K562 (cell line): Measurements from ENCODE around the gene HAPSTR1. TPM values are rescaled to one million over a fixed set of nuclear protein-coding genes. Genes with fewer than 3 reads are reported as not detected.

Experiments used
- ATAC-seq: fragments of 200-7000 bp; cut with Tn5 transposase; 3 replicates; pipeline ENCODE4 v1.9.1; 2020; ENCODE audit warnings: moderate library complexity
- BruUV-seq: library from RNA; stranded (reverse); fragments of 400-500 nt; replicated peaks from 2 replicates; lab custom pipeline; 2021; lab: Mats Ljungman, UMichigan
- CTCF ChIA-PET: fragments of 300-600 bp; formaldehyde crosslinking; extraction: SDS; loops from one replicate; lab custom pipeline; 2021; ENCODE audit warnings: low intra/inter-chr PET ratio; lab: Yijun Ruan, JAX
- POLR2A ChIA-PET: fragments of 300-600, 350-650 bp; sonication (Branson Sonifier 250); formaldehyde crosslinking; extraction: SDS; loops from one replicate; lab custom pipeline; 2021; ENCODE audit warnings: antibody characterized with exemption, inconsistent platforms; lab: Yijun Ruan, JAX
- DNase-seq, 4 experiments: peaks; one replicate each; pipeline versions ENCODE4 v3.0.0 to v3.0.0-alpha.2; 2011 to 2018; ENCODE audit warnings: low spot score in 3 of 4, mixed read lengths in 3 of 4; ENCODE audit errors: extremely low read depth in 1 of 4
- FAIRE-seq: peaks from 2 replicates; lab custom pipeline; 2011; peaks lifted over from hg19 to GRCh38; lab: Jason Lieb, UNC
- H2AFZ ChIP-seq: 2 replicates; pipeline ENCODE4 v1.6.0; 2011; ENCODE audit warnings: low read depth, low read length, control low read depth, inconsistent platforms
- H3K27ac ChIP-seq: fragments of 200-600 bp; 3 replicates; pipeline ENCODE4 v1.8.0; 2011; ENCODE audit warnings: low read depth, mild to moderate bottlenecking, control low read depth, inconsistent platforms, low read length, moderate library complexity, mixed read lengths; ENCODE audit errors: extremely low read depth
- H3K27me3 ChIP-seq, 2 experiments: fragments of 300-600 bp in 1 of 2; 2 replicates in 1 of 2; 3 replicates in 1 of 2; pipeline versions ENCODE4 v1.6.0 to v1.8.0; 2011; ENCODE audit warnings: inconsistent platforms in 2 of 2, low read length in 2 of 2, mild to moderate bottlenecking in 1 of 2, mixed read lengths in 1 of 2, moderate library complexity in 1 of 2; ENCODE audit not compliant: control insufficient read depth in 2 of 2, insufficient read depth in 2 of 2
- H3K36me3 ChIP-seq: fragments of 300-600 bp; 3 replicates; pipeline ENCODE4 v1.8.0; 2011; ENCODE audit warnings: mild to moderate bottlenecking, low read length, inconsistent platforms; ENCODE audit not compliant: control insufficient read depth, insufficient read depth
- H3K4me1 ChIP-seq, 2 experiments: fragments of 200-600 bp in 1 of 2; replicated peaks in 1 of 2; 2 replicates in 1 of 2; 3 replicates in 1 of 2; pipeline versions ENCODE4 v1.5.1 to v1.8.0; 2011; ENCODE audit warnings: inconsistent platforms in 2 of 2, low read length in 2 of 2, mild to moderate bottlenecking in 1 of 2, mixed read lengths in 1 of 2, moderate library complexity in 1 of 2; ENCODE audit not compliant: control insufficient read depth in 2 of 2, insufficient read depth in 2 of 2
- H3K4me2 ChIP-seq: 2 replicates; pipeline ENCODE4 v1.6.1; 2011; ENCODE audit warnings: low read length, control low read depth, inconsistent platforms, mixed read lengths; ENCODE audit not compliant: insufficient read depth
- H3K4me3 ChIP-seq: fragments of 200-600 bp; sonication (generic), shearing (Covaris generic); 2 replicates; pipeline ENCODE4 v1.5.1; 2016; ENCODE audit warnings: control low read depth, inconsistent platforms
- H3K79me2 ChIP-seq: fragments of 200-600 bp; 3 replicates; pipeline ENCODE4 v1.8.0; 2011; ENCODE audit warnings: low read length, inconsistent platforms; ENCODE audit not compliant: control insufficient read depth, insufficient read depth
- H3K9ac ChIP-seq, 2 experiments: 2 replicates each; pipeline versions ENCODE4 v1.6.0 to v1.6.1; 2011; ENCODE audit warnings: low read depth in 2 of 2, low read length in 2 of 2, control low read depth in 1 of 2, inconsistent platforms in 1 of 2, mild to moderate bottlenecking in 1 of 2, mixed read lengths in 1 of 2; ENCODE audit not compliant: insufficient read depth in 1 of 2
- H3K9me1 ChIP-seq: one replicate; pipeline ENCODE4 v1.6.0; 2011; ENCODE audit warnings: inconsistent platforms, mild to moderate bottlenecking, low read length, moderate library complexity; ENCODE audit not compliant: control insufficient read depth, insufficient read depth
- H3K9me3 ChIP-seq: replicated peaks from 2 replicates; pipeline ENCODE4 v1.5.1; 2011; ENCODE audit warnings: low read depth, low read length, inconsistent platforms; ENCODE audit not compliant: control insufficient read depth, insufficient read depth
- H4K20me1 ChIP-seq: replicated peaks from 2 replicates; pipeline ENCODE4 v1.6.1; 2011; ENCODE audit warnings: low read length, inconsistent platforms, mixed read lengths; ENCODE audit not compliant: control insufficient read depth, insufficient read depth
- CC2D1A ChIP-seq: fragments of 450-650 bp; IDR thresholded peaks from 2 replicates; pipeline ENCODE4 v1.6.1; 2017; ENCODE audit warnings: mild to moderate bottlenecking
- DNMT1 ChIP-seq: fragments of 450-650 bp; IDR thresholded peaks from 2 replicates; pipeline ENCODE4 v1.6.1; 2016; ENCODE audit warnings: antibody characterized with exemption, mild to moderate bottlenecking
- DPF2 ChIP-seq: fragments of 450-650 bp; IDR thresholded peaks from 2 replicates; pipeline ENCODE4 v1.6.1; 2016
- ETS2 ChIP-seq: IDR thresholded peaks from 2 replicates; pipeline ENCODE4 v1.6.1; 2016; ENCODE audit warnings: borderline replicate concordance, missing genetic modification characterization, mild to moderate bottlenecking, moderate library complexity, missing compliant biosample characterization; ENCODE audit not compliant: poor library complexity, severe bottlenecking
- ETV5 ChIP-seq: sonication (generic); formaldehyde crosslinking; IDR thresholded peaks from 2 replicates; pipeline ENCODE4 v1.4.0; 2020; ENCODE audit warnings: low read depth, mild to moderate bottlenecking, missing genetic modification reagents
- FOXA1 ChIP-seq: fragments of 450-650 bp; IDR thresholded peaks from 2 replicates; pipeline ENCODE4 v1.6.1; 2016; ENCODE audit warnings: mild to moderate bottlenecking, borderline replicate concordance
- HCFC1 ChIP-seq: IDR thresholded peaks from 2 replicates; pipeline ENCODE4 v1.6.1; 2012; ENCODE audit warnings: low read depth, low read length, improper control_type of control experiment
- KAT7 ChIP-seq: sonication (generic); formaldehyde crosslinking; IDR thresholded peaks from 2 replicates; pipeline ENCODE4 v1.8.0; 2022; ENCODE audit warnings: missing genetic modification reagents, mild to moderate bottlenecking, borderline replicate concordance
- KLF16 ChIP-seq: IDR thresholded peaks from 2 replicates; pipeline ENCODE4 v1.6.1; 2016; ENCODE audit warnings: antibody characterized with exemption
- MYNN ChIP-seq, 2 experiments: sonication (generic); formaldehyde crosslinking in 1 of 2; IDR thresholded peaks; 2 replicates each; pipeline versions ENCODE4 v1.5.0 to v1.6.1; 2016 to 2020; ENCODE audit warnings: antibody characterized with exemption in 1 of 2, missing genetic modification reagents in 1 of 2
- OTX1 ChIP-seq: fragments of 450-650 bp; formaldehyde crosslinking; IDR thresholded peaks from 2 replicates; pipeline ENCODE4 v1.4.0; 2022; ENCODE audit warnings: mild to moderate bottlenecking
- SREBF1 ChIP-seq: fragments of 150-350 bp; IDR thresholded peaks from 2 replicates; pipeline ENCODE4 v1.6.1; 2014; ENCODE audit warnings: antibody characterized with exemption, low read depth, low read length, borderline replicate concordance
- SRF ChIP-seq, 2 experiments: fragments of 250-450, 450-650 bp in 1 of 2; sonication (Bioruptor Pico) in 1 of 2; sonication (generic) in 1 of 2; formaldehyde crosslinking; IDR thresholded peaks; 2 replicates each; pipeline versions ENCODE4 v1.5.0 to v1.5.1; 2020 to 2022; ENCODE audit warnings: mild to moderate bottlenecking in 1 of 2, missing genetic modification reagents in 1 of 2
- ZEB2 ChIP-seq: fragments of 450-650 bp; IDR thresholded peaks from 2 replicates; pipeline ENCODE4 v1.6.1; 2016
- ZKSCAN3 ChIP-seq: fragments of 250-450 bp; sonication (Bioruptor Pico); IDR thresholded peaks from 2 replicates; pipeline ENCODE4 v1.4.0; 2020
- ZNF431 ChIP-seq: sonication (generic); formaldehyde crosslinking; IDR thresholded peaks from 2 replicates; pipeline ENCODE4 v1.8.0; 2022; ENCODE audit warnings: mild to moderate bottlenecking, missing genetic modification reagents
- ZNF696 ChIP-seq: fragments of 250-450 bp; sonication (Bioruptor Pico); conservative IDR thresholded peaks from 2 replicates; pipeline ENCODE4 v1.4.0; 2020; ENCODE audit warnings: mild to moderate bottlenecking, moderate library complexity
- WGBS: fragments of 100-300 bp; shearing (Covaris generic); methylation state at CpG from one replicate; pipeline ENCODE4 v1.1.6; 2016; ENCODE audit warnings: low coverage, mixed read lengths; ENCODE audit not compliant: insufficient coverage; ENCODE audit errors: missing lambda C conversion rate; 5-methylcytosine and 5-hydroxymethylcytosine counted together
- in situ Hi-C: fragments of 300-500 bp; cut with MboI; formaldehyde crosslinking; loops from 4 replicates; pipeline ENCODE4 v1.15.0; 2018; ENCODE audit warnings: inconsistent platforms, mixed read lengths
- intact Hi-C: fragments of 100-400 bp; cut with micrococcal nuclease; formaldehyde crosslinking; loops from 2 replicates; pipeline ENCODE4 v1.14.2; 2022
- polyA plus RNA-seq, 8 experiments: library from polyadenylated mRNA; depleted of rRNA in 4 of 8; stranded (reverse) in 5 of 8; unstranded in 3 of 8; fragments of >200 nt; fragmentation: Nextera tagmentation in 2 of 8; fragmentation: Illumina TruSeq in 1 of 8; extraction: Ambion mirVana in 2 of 8; extraction: Trizol in 1 of 8; gene quantifications; 2 replicates each; pipeline versions ENCODE4 v1.2.1 to v1.2.3, GENCODE V29; 2011 to 2014; ENCODE audit warnings: inconsistent platforms in 1 of 8, missing spikeins in 1 of 8
- total RNA-seq, 7 experiments: library from RNA; depleted of rRNA in 6 of 7; stranded (reverse); fragments of >200 nt in 6 of 7; fragmentation: Illumina TruSeq in 2 of 7; extraction: Trizol in 2 of 7; gene quantifications; 2 replicates each; pipeline versions ENCODE4 v1.2.1 to v1.2.3, GENCODE V29; 2011 to 2021; ENCODE audit warnings: low replicate concordance in 1 of 7
- TF ChIP-seq, protein P1 (sequence below): IDR thresholded peaks from 2 replicates; pipeline ENCODE4 v1.6.1; 2011; ENCODE audit warnings: borderline replicate concordance, low read depth, mild to moderate bottlenecking, moderate library complexity, low read length; ENCODE audit not compliant: insufficient read depth, poor library complexity, severe bottlenecking

The HAPSTR1 gene
- total and polyA plus RNA-seq, 9 of the 15 experiments (the other 6 are each of a cell fraction or from before 2014, with no cell fraction given) = 10.8 to 67.9 (median 36.5) TPM

DNA sequence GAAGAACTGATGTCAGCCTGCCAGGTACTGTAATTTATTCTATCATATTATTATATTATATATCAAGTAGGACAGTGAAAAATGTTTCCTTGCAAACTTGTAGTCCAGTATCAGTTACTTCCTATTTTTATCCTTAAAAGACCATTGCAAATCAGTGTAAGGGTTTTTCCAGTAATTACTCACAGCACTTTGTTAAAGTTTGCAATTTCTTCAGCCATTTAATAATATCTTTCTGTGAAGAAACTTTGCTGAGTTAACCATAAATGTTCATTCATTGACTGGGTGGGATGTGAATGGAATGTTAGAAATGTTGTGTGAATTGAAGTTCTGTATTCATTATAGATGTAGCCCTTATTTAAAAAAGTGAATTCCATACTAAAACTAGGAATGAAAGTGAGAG is 26.7 kb downstream of the HAPSTR1 start:
- Histone ChIP-seq H3K9me3 (no peaks in the 10 kb centered on the region), H3K27me3 (no peaks in the 10 kb centered on the region), H3K9ac (no peak overlapping the region), H3K27ac (no peak overlapping the region), H3K4me1 (no peaks in the 10 kb centered on the region; a peak in 1 of 5 replicates), H3K36me3 (peaks cover 94% of the 10 kb centered on the region), H2AFZ (no peak overlapping the region), H4K20me1 (peaks cover 20% of the 10 kb centered on the region), H3K9me1 (no peaks in the 10 kb centered on the region), H3K4me3 (no peak overlapping the region), H3K79me2 (peaks cover 69% of the 10 kb centered on the region), H3K4me2 (no peak overlapping the region)
- no peak for TF ChIP-seq CC2D1A
- TF ChIP-seq ZNF431 (CRISPR knock-in tag) = no peak
- no peak for TF ChIP-seq DPF2
- TF ChIP-seq KAT7 (CRISPR knock-in tag) = no peak
- no peak for TF ChIP-seq MYNN (IDR thresholded peaks at IDR 0.05)
- TF ChIP-seq MYNN (CRISPR knock-in tag; IDR thresholded peaks at IDR 0.05) = no peak
- in situ Hi-C loops (no loop called here), intact Hi-C loops (no loop called here)
- POLR2A ChIA-PET = interaction anchor here (1.2 kb wide), 1 partner anchor 11 kb away, joined by 3 read pairs; no protein-coding TSS in a partner anchor
- BruUV-seq = no TSS peak
- ATAC-seq (no peak), DNase-seq (no peak), FAIRE-seq (no peak)
- CTCF ChIA-PET = no interaction called here

DNA sequence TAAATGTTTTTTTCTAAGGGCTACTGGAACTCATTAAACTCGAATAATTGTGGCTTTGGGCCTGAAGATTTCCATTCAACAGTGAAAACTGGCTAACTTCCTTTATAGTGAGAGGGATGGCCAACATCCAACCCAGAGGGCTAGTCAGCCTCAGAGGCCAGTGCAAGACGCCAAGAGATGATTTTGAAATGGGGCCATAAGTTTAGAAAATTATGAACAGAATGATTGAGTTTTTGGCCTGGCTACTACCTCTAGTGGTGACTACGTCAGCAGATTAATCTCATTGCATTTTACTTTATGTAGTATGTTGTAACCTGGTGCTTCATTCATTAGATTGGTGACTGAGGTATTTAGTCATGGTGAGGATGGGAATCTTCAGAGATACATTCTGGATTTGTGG is 28.4 kb downstream of the HAPSTR1 start:
- no TSS peak for BruUV-seq
- FAIRE-seq = peak; percentile 42
- Histone ChIP-seq H2AFZ (no peak overlapping the region), H3K9me1 (no peaks in the 10 kb centered on the region), H3K4me2 (no peak overlapping the region), H3K9ac (no peak overlapping the region), H3K36me3 (peaks cover 91% of the 10 kb centered on the region), H3K9me3 (no peaks in the 10 kb centered on the region), H4K20me1 (peaks cover 10% of the 10 kb centered on the region; the same call in 1 of the 2 replicates), H3K27me3 (no peaks in the 10 kb centered on the region), H3K4me1 (peaks cover 0 to 3% of the 10 kb centered on the region in 2 experiments; a peak in 2 of 5 replicates), H3K27ac (no peak overlapping the region), H3K79me2 (peaks cover 53% of the 10 kb centered on the region), H3K4me3 (no peak overlapping the region)
- ATAC-seq = no peak
- no peak for DNase-seq
- in situ Hi-C loops = no loop called here
- 88% methylated on average over 3 of the region's 3 CpGs for WGBS
- intact Hi-C loops = no loop called here
- ChIA-PET POLR2A (interaction anchor here (1.3 kb wide), 1 partner anchor 8 kb away, joined by 3 read pairs; no protein-coding TSS in a partner anchor), CTCF (no interaction called here)
- no peak for TF ChIP-seq ETS2
- no peak for TF ChIP-seq ZEB2
- TF ChIP-seq ETV5 (CRISPR knock-in tag) = no peak
- TF ChIP-seq SRF (CRISPR knock-in tag; IDR thresholded peaks at IDR 0.05) = no peak
- TF ChIP-seq OTX1 (CRISPR knock-in tag) = no peak
- TF ChIP-seq ZNF696 = no peak
- TF ChIP-seq SREBF1 = no peak
- TF ChIP-seq, protein P1, sequence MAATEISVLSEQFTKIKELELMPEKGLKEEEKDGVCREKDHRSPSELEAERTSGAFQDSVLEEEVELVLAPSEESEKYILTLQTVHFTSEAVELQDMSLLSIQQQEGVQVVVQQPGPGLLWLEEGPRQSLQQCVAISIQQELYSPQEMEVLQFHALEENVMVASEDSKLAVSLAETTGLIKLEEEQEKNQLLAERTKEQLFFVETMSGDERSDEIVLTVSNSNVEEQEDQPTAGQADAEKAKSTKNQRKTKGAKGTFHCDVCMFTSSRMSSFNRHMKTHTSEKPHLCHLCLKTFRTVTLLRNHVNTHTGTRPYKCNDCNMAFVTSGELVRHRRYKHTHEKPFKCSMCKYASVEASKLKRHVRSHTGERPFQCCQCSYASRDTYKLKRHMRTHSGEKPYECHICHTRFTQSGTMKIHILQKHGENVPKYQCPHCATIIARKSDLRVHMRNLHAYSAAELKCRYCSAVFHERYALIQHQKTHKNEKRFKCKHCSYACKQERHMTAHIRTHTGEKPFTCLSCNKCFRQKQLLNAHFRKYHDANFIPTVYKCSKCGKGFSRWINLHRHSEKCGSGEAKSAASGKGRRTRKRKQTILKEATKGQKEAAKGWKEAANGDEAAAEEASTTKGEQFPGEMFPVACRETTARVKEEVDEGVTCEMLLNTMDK = no peak
- no peak for TF ChIP-seq DNMT1
- TF ChIP-seq ZKSCAN3 (CRISPR knock-in tag) = no peak
- no peak for TF ChIP-seq FOXA1
- TF ChIP-seq KLF16 = no peak
- TF ChIP-seq HCFC1 = no peak
